IMR-90 (cell line): Measurements from ENCODE around the gene FMC1.

Experiments used
- BHLHE40 ChIP-seq: fragments of 150-350 bp; IDR thresholded peaks from 2 replicates; pipeline ENCODE4 v1.6.1; 2016; ENCODE audit warnings: mild to moderate bottlenecking, low read depth, low read length
- CEBPB ChIP-seq: IDR thresholded peaks from 2 replicates; pipeline ENCODE4 v1.6.1; 2012; ENCODE audit warnings: low read depth, low read length, improper control_type of control experiment
- CHD1 ChIP-seq: IDR thresholded peaks from 2 replicates; pipeline ENCODE4 v1.6.1; 2012; ENCODE audit warnings: low read depth, low read length, improper control_type of control experiment
- CTCF ChIP-seq: conservative IDR thresholded peaks from 2 replicates; pipeline ENCODE4 v1.5.1; 2012; ENCODE audit warnings: mild to moderate bottlenecking, low read depth, low read length, improper control_type of control experiment
- FOS ChIP-seq: fragments of 150-350 bp; IDR thresholded peaks from 2 replicates; pipeline ENCODE4 v1.6.1; 2016; ENCODE audit warnings: low read depth, low read length
- MAFK ChIP-seq: IDR thresholded peaks from 2 replicates; pipeline ENCODE4 v1.6.1; 2012; ENCODE audit warnings: low read depth, low read length, improper control_type of control experiment
- MXI1 ChIP-seq: IDR thresholded peaks from 2 replicates; pipeline ENCODE4 v1.6.1; 2012; ENCODE audit warnings: low read depth, mild to moderate bottlenecking, low read length, moderate library complexity, borderline replicate concordance
- POLR2A ChIP-seq: IDR thresholded peaks from 2 replicates; pipeline ENCODE4 v1.6.1; 2012; ENCODE audit warnings: mild to moderate bottlenecking, low read depth, low read length
- RAD21 ChIP-seq: IDR thresholded peaks from 2 replicates; pipeline ENCODE4 v1.6.1; 2012; ENCODE audit warnings: low read length, improper control_type of control experiment
- RCOR1 ChIP-seq: IDR thresholded peaks from 2 replicates; pipeline ENCODE4 v1.6.1; 2012; ENCODE audit warnings: mild to moderate bottlenecking, low read length, improper control_type of control experiment; ENCODE audit not compliant: insufficient replicate concordance
- RFX5 ChIP-seq: IDR thresholded peaks from 2 replicates; pipeline ENCODE4 v1.8.0; 2012; ENCODE audit warnings: low read depth, mild to moderate bottlenecking, low read length, moderate library complexity
- SMC3 ChIP-seq: fragments of 150-350 bp; IDR thresholded peaks from 2 replicates; pipeline ENCODE4 v1.6.1; 2016; ENCODE audit warnings: low read depth, mild to moderate bottlenecking, antibody characterized with exemption, low read length, moderate library complexity
- USF2 ChIP-seq: fragments of 150-350 bp; IDR thresholded peaks from 2 replicates; pipeline ENCODE4 v1.6.1; 2017; ENCODE audit warnings: mild to moderate bottlenecking, antibody characterized with exemption, low read length, low read depth

GRCh38 chr7:139370943-139371313, 29.8 kb downstream of the FMC1 start:
- TF ChIP-seq SMC3 (no peak), RAD21 (no peak), RFX5 (no peak), CTCF (no peak), POLR2A (no peak), MXI1 (no peak), USF2 (no peak), FOS (no peak), CEBPB (no peak), CHD1 (no peak), MAFK (no peak), BHLHE40 (no peak), RCOR1 (no peak)
